Stimulated activated CD4-positive, alpha-beta T cell treated with anti-CD3 and anti-CD28 coated beads, Interleukin-12 subunit alpha, Interleukin-12 subunit beta, amount 100 ng/mL, for 4 hours (primary cell): ENCODE results near the gene BTBD10.

Source experiments
- DNase-seq: peaks from one replicate; pipeline ENCODE4 v3.0.0-alpha.2; 2020

Gene BTBD10

GRCh38 chr11:13462901-13463778, at the start of gene BTBD10:
Gene BTBD10, minus strand, starts transcription at chr11:13463222. Its CDS starts 18,098 bp downstream, at chr11:13445124.
- DNase-seq, result peak; percentile 88

DNA sequence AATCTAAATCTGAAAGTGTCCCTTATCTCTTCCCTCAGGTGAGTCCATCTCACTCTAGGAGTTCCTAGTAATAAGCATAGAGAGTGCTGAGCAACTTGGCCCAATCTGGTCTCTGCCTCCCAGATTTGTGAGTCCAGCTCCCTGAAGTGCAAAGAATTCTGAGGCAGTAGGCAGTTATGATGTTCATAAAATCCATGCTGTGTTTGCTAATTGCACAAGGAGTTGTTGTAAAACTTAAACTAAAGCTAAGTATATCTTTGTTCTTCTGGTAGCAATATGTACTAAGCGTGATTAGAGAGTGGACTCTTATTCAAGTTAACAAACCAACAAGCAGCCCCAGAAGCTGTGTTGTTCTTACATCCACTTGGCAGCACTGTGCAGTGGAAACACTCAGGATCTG, 40.4 kb upstream of the BTBD10 start:
- DNase-seq, result no peak

DNA sequence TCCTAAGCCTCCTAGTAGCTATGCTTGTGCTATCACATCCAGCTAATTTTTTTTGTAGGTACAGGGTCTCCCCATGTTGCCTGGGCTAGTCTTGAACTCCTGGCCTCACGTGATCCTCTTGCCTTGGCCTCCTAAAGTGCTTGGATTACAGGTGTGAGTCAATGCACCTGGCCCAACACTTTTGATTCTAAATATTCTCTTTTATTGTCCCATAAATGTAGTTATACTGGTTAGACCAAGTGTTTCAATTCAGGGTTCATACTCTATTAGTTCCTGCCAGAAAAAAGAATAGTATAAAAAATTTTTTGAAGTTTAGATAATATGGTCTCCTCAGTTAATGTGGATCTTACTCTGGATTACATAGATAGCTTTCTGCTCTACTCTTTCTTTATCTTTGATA, 39.5 kb upstream of the BTBD10 start:
- no peak for DNase-seq

- DNase-seq, result no peak
These were observed 32.9 kb upstream of the BTBD10 start, which contains the start of gene PTH for GRCh38 chr11:13495929-13496328. Gene PTH, minus strand, starts transcription at chr11:13495997. Its CDS starts 3,142 bp downstream, at chr11:13492855.

GRCh38 chr11:13494051-13494450, 31.0 kb upstream of the BTBD10 start:
- no peak for DNase-seq

- no peak for DNase-seq
These were observed 24.6 kb upstream of the BTBD10 start for GRCh38 chr11:13487661-13488030.

GRCh38 chr11:13486926-13487660, 24.1 kb upstream of the BTBD10 start:
- peak; percentile 65 for DNase-seq

DNA sequence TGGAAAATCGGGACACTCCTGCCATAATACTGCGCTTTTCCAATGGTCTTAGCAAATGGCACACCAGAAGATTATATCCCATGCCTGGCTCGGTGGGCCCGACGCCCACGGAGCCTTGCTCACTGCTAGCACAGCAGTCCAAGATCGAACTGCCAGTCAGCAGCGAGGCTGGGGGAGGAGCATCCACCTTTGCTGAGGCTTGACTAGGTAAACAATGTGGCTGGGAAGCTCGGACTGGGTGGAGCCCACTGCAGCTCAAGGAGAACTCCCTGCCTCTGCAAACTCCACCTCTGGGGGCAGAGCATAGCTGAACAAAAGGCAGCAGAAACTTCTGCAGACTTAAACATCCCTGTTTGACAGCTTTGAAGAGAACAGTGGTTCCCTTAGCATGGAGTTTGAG, 17.2 kb upstream of the BTBD10 start:
- no peak for DNase-seq

DNA sequence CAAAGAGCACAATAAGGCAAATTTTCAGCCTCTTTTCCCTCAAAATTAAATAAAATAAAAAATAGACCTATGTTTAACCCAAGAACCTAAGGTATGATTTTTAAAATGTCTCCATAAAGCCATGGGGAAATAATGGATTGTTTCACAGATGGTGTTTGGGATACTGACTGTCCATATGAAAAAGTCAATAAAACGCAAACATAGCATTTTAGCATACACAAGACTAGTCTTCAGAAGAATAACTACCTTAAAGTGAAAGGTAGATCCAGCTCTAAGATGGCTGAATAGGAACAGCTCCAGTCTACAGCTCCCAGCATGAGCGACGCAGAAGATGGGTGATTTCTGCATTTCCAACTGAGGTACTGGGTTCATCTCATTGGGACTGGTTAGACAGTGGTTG, 16.7 kb upstream of the BTBD10 start:
- no peak for DNase-seq

GRCh38 chr11:13475091-13475490, 12.1 kb upstream of the BTBD10 start:
- no peak for DNase-seq

GRCh38 chr11:13473013-13473722, 10.1 kb upstream of the BTBD10 start:
- DNase-seq, result no peak

GRCh38 chr11:13468750-13469149, 5.7 kb upstream of the BTBD10 start:
- DNase-seq, result no peak

GRCh38 chr11:13465909-13466371, 2.9 kb upstream of the BTBD10 start:
- no peak for DNase-seq

- DNase-seq, result no peak
These were observed 813 bp upstream of the BTBD10 start for GRCh38 chr11:13463779-13464290.

DNA sequence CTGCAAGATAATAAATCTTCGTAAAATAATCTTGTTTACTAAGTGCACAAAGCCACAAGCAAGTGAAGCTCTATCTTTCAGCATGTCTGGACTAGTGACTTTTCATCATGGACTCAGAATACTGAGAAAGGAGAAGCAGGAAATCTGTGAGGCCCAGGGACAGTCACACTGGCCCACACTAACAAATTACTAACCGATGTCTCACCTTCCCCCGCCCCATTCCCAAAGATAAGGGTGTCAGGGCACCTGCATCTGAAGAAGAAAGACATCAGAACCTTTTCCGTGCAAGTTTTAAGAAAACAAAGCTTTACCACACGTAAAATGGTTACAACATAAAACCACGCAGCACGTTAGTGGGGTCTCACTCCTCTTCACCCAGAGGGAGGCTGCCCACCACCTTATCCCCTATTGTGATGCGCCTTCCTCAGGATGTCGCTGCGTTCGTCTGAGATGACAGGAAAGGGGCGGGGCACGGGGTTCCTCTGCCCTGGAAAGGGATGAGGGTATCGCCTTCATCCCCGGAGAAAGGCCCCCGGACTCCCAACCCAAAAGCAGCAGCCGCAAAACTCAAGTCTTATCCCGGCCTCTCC, 616 bp downstream of the BTBD10 start:
- DNase-seq, result peak; percentile 50

GRCh38 chr11:13461291-13461690, 1.7 kb downstream of the BTBD10 start:
- DNase-seq, result no peak

GRCh38 chr11:13450832-13451397, 12.1 kb downstream of the BTBD10 start:
- DNase-seq, result no peak

DNA sequence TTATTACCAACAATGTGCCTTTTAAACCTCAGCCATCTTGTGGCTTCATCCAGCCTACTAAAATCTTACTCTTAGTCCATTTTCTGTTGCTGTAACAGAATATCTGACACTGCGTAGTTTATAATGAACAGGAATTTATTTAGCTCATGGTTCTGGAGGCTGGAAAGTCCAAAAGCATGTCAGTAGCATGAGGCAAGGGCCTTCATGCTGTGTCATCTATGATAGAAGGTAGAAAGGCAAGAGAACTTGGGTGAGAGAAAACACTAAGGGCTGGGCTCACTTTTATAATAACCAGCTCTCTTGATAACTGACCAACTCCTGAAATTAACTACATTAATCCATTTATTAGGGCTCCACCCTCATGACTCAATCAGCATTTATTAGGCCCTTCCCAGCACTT, 13.5 kb downstream of the BTBD10 start:
- DNase-seq, result no peak

DNA sequence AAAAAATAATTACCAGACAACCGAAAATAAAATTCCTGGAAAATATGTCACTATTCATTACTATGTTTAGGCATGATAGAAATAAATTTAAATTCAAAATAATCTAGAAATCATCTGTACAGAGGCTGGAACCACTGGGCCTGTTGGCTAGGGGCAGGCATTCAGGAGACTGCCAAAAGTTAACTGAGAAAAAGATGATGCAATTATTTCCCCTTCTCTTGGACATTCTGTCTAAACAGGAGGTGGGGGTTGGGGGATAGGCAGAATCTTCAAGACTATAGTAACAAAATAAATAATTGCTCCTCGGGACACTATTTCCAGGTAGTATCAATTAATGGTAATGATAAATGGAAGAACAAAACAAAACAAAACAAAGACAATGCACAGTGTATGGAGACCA, 14.1 kb downstream of the BTBD10 start:
- no peak for DNase-seq

- DNase-seq, result no peak
These were observed 16.6 kb downstream of the BTBD10 start for GRCh38 chr11:13446444-13446843.

DNA sequence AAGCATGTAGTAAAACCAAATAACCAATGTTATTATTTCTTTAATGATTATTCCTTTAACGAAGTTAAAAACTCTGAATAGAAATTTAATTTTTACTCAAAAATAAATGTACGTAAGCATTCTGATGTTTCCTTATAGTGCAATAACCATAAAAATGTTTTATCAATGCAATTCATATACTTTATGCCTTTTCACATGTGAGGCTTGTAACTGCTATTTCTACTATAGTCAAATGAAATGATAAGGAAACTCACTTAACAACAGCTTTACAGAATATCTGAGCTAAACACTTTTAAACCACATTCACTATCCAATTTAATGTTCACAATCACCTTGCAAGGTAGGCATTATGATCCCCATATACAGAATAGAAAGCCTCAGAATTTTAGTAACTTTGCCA, 17.4 kb downstream of the BTBD10 start:
- no peak for DNase-seq

- no peak for DNase-seq
These were observed 22.7 kb downstream of the BTBD10 start for GRCh38 chr11:13440100-13440855.
